GM18502 (cell line): Measurements from ENCODE around the gene NDUFV1.
"Not testable (repeated sequence)": the region's sequence is repeated elsewhere in the genome, so short reads cannot be mapped to it uniquely, and the experiment has no call there.

Experiments used
- ATAC-seq: cut with Tn5 transposase; IDR thresholded peaks from one replicate; pipeline ENCODE4 v1.9.1; 2021; ENCODE audit warnings: mild to moderate bottlenecking; ENCODE audit not compliant: unreplicated experiment, poor library complexity

Gene NDUFV1

DNA sequence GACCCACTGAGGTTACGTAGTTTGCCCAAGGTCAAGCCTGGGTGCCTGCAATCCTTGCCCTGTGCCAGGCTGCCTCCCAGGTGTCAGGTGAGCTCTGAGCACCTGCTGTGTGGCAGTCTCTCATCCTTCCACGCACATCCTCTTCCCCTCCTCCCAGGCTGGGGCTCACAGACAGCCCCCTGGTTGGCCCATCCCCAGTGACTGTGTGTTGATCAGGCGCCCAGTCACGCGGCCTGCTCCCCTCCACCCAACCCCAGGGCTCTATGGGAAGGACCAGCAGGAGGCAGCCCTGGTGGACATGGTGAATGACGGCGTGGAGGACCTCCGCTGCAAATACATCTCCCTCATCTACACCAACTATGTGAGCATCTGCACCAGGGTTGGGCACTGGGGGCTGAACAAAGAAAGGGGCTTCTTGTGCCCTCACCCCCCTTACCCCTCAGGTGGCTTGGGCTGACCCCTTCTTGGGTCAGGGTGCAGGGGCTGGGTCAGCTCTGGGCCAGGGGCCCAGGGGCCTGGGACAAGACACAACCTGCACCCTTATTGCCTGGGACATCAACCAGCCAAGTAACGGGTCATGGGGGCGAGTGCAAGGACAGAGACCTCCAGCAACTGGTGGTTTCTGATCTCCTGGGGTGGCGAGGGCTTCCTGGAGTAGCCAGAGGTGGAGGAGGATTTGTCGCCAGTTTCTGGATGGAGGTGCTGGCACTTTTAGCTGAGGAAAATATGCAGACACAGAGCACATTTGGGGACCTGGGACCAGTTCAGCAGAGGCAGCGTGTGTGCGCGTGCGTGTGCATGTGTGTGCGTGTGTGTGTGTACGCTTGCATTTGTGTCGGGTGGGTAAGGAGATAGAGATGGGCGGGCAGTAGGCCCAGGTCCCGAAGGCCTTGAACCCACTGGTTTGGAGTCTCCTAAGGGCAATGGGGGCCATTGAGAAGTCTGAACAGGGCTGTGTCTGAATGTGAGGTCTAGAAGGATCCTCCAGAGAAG lies 21.6 kb upstream of the NDUFV1 start:
- no peak for ATAC-seq

DNA sequence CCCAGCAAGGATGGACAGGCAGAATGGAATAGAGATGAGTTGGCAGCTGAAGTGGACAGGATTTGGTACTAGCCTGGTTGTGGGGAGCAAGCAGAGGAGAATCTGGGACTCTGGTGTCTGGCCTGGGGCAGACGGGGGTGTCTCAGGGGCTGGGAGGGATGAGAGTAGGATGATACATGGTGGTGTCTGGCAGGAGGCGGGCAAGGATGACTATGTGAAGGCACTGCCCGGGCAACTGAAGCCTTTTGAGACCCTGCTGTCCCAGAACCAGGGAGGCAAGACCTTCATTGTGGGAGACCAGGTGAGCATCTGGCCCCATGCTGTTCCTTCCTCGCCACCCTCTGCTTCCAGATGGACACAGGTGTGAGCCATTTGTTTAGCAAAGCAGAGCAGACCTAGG lies 20.8 kb upstream of the NDUFV1 start:
- ATAC-seq: no peak

DNA sequence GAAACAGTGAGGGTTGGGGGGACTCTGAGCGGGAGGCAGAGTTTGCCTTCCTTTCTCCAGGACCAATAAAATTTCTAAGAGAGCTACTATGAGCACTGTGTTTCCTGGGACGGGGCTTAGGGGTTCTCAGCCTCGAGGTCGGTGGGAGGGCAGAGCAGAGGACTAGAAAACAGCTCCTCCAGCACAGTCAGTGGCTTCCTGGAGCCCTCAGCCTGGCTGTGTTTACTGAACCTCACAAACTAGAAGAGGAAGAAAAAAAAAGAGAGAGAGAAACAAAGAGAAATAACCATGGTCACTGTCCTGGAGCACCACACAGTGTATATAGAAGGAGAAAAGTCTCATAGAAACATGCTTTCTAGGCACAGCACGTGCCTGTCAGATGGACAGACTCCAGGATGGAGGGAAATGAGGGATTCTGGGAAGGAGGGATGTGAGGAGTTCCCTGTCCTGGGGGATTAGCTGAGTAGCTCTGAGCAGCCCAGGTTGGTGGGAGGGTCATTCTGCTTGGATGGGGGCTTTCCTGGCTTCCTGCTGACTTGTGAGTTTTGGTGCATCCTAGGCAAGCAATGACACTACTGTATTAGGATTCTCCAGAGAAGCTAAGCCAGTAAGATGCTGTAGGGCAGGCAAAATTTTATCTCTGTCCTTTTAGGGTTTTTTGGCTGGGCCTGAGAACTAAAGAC lies 20.0 kb upstream of the NDUFV1 start:
- ATAC-seq: no peak

DNA sequence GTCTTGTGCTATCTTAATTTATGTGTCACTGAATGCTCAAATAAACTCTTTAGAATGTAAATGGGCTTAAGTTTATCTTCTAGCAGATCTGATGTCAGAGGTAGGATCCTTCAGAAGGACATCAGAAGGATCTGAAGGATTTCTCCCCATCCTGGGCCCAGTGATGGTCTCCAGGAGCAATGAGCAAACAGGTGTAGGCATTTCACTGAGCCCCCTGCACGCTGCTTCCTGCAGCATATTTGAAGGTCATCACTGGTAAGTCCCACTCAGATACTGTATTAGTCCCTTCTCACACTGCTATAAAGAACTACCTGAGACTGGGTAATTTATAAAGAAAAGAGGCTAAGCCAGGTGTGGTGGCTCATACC lies 18.6 kb upstream of the NDUFV1 start:
- peak; percentile 26 for ATAC-seq

DNA sequence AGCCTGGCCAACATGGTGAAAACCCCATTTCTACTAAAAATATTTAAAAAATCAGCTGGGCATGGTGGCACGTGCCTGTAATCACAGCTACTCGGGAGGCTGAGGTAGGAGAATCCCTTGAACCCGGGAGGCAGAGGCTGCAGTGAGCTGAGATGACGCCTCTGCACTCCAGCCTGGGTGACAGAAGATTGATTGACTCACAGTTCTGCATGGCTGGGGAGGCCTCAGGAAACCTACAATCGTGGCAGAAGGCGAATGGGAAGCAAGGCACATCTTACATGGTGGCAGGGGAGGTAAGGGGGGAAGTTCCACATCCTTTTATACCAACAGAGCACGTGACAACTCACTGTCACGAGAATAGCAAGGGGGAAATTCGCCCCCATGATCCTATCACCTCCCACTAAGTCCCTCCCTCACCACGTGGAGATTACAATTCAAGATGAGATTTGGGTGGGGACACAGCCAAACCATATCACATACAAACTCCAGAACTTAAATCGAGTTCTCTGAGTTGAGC lies 17.8 kb upstream of the NDUFV1 start:
- ATAC-seq: not testable (repeated sequence)

DNA sequence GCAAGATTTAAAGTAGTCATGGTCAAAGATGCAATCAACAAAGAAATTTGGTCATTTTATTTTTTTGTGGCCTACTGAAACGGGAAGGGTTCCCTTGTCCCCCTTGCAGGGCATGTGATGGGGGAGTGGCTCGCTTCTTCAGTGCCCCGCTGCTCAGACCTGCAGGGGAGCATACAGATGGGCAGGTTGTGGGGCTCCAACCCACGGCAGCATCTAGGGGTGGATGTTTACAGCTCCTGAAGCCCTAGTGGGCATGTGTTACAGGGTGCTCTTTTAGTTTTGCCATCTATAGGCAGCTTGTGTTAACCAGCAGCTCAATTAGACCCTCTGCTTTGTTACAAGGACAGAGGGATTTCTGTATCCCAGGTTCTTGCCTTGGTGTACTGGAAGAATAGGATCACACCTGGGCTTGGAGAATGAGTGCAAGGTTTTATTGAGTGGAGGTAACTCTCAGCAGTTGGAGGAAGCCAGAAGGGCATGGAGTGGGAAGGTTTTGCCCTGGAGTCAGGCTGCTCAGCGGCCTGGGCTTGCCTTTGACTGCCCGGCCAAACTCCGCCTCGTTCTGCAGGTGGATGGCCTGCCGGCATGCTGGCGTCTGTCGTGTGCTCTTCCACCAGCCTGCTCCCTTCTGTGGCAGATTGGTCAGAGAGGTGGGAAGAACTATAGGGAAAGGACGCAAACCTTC lies 13.7 kb upstream of the NDUFV1 start:
- ATAC-seq: no peak

DNA sequence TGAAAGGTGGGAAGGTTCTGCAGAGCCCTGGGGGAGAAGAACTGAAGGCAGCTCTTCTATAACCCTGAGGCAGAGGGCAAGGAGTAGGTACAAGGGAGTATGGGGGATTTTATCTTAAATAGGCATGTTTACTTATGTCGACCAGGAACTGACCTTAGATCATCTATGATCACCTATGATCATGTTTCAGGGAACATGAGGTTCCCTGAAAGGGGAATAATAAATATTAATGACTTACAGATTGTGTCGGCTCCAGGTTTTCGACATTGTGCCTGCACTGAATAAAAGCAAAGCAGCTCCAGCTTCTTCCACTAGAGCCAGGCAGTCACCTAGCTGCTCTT lies 13.2 kb upstream of the NDUFV1 start:
- no peak for ATAC-seq

DNA sequence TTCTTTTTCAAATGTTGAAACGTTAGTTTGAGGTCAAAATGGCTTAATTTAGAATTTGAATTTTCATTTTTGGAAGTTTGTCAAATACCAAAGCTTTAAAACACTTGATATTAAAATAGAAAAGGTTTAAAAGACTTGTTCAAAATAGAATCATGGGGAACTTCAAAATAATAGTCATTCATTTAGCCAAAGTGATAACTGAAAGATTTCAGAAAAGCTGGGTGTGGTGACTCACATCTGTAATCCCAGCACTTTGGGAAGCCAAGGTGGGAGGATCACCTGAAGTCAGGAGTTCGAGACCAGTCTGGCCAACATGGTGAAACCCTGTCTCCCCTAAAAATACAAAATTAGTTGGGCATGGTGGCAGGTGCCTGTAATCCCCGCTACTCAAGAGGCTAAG lies 12.3 kb upstream of the NDUFV1 start:
- no peak for ATAC-seq

DNA sequence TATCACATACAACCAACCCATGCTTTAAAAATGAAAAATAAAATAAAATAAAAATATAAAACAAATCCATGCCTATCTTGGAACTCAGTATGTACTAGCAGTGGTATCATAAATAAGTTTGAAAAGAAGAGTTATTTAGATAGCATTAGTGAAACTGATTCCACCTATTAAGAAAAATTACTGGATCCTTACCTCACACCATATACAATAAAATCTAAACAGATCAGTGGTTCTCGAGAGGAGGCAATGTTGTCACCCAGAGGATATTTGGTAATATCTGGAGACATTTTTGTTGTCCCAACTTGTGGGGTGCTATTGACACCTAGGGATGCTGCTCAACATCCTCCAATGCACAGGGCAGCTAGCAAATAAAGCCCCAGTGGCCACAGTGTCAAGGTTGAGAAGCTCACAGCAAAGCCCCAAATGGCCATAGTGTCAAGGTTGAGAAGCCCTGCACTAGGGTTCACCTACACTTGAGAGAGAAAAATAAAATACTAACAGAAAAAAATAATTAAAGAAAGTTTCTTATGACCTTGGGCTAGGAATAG lies 9.9 kb upstream of the NDUFV1 start:
- ATAC-seq: no peak

DNA sequence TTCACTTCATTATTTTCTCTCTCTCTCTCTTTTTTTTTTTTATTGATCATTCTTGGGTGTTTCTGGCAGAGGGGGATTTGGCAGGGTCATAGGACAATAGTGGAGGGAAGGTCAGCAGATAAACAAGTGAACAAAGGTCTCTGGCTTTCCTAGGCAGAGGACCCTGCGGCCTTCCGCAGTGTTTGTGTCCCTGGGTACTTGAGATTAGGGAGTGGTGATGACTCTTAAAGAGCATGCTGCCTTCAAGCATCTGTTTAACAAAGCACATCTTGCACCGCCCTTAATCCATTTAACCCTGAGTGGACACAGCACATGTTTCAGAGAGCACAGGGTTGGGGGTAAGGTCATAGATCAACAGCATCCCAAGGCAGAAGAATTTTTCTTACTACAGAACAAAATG lies 9.3 kb upstream of the NDUFV1 start:
- ATAC-seq: not testable (repeated sequence)

DNA sequence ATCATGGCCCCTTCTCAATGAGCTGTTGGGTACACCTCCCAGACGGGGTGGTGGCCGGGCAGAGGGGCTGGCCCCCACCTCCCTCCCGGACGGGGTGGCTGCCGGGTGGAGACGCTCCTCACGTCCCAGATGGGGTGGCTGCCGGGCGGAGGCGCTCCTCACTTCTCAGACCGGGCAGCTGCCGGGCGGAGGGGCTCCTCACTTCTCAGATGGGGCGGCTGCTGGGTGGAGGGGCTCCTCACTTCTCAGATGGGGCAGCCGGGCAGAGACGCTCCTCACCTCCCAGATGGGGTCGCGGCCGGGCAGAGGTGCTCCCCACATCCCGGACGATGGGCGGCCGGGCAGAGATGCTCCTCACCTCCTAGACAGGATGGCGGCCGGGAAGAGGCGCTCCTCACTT lies 8.8 kb upstream of the NDUFV1 start:
- ATAC-seq: not testable (repeated sequence)

DNA sequence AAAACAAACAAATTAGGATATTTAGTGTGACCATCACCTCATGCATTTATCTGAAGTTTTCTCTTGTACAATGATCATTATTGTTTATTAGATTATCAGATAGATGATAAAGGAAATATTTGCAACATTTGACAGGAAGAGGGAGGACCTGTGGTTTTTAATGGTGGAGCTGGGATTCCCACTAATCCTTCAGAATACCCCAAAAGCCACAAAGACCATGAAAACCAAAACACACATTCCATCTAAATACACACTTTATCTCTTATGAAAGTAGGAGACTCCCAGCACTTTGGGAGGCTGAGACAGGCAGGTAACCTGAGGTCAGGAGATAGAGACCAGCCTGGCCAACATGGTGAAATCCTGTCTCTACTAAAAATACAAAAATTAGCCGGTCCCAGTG lies 7.6 kb upstream of the NDUFV1 start:
- ATAC-seq: no peak

DNA sequence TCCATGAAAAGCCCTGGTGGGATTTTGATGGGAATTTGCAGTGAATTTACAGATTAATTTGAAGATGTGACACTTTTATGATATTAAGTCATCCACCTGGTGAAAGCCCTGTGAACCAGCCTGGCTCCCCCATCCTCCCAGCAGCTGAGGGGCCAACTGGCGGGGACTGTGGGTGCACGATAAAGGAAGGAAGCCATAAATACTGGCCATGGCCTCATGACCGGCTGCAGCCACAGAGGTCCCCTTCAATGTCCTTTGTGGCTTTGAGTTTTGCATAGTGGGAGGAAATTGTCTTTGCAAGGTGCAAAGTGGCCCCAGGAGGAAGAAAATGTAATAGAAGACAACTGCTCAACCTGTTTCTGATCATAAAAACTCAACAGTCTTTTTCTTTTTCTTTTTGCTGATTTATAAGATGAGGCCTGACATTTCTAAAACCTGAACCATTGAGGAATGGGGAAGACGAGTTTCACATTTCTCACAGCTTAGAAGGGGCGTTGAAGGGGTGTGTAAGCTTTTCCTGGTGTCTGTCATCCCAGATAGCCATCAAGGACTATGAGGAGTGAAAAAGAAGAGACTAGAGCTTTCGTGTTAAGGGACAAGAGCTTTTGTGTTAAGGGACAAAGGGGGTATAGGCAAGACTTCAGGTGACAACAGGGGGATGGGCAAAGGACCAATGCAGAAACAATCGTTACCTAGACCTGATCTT lies 6.3 kb upstream of the NDUFV1 start:
- ATAC-seq: no peak

DNA sequence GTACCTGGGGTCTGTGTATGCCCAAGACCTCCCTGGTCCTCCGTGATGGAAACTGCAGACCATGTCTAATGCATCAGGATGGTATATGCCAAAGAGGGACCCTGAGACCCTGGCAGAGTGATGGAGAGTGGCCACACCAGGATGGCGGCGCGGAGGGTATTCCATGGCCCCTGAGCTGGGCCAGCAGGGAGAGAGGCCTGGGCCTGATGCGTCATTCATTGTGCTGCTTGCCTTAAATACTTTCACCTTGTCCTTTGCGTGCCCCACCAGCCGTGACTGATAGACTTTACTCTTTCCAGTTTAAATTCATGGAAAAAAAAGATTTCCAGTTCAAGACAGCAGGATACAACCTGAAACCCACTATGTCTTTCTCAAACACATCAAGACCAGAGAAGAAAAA lies 5.6 kb upstream of the NDUFV1 start:
- ATAC-seq: no peak

DNA sequence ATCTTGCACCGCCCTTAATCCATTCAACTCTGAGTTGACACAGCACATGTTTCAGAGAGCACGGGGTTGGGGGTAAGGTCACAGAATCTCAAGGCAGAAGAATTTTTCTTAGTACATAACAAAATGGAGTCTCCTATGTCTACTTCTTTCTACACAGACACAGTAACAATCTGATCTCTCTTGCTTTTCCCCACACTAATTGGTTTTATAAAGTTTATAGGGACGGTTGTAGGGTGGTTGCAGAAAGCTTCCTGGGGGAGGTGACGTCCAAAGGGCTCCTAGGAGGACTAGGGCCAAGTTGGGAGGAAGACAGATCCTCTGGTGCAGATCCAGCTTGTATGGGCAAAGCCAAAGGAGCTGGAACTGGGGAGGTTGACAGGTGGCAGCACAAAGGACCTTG lies 2.6 kb upstream of the NDUFV1 start:
- not testable (repeated sequence) for ATAC-seq

DNA sequence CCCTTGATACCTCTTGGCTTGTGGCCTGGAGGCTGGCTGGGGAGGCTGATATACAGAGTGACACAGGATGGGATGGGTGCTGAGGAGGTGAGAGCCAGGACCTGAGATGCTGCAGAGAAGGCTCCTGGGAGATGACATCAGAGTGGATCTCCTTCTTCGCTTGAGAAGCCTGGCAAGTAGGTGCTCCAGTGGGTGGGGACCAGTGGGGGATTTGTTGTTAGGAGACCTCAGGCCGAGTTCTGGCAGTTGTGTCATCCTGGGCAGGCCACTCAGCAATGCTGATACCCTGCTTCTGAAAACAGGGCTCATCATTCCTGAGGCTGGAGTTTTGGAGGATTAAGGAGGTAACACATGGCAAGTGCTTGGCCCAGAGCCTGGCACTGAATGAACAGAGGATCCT lies 1.9 kb upstream of the NDUFV1 start:
- no peak for ATAC-seq

DNA sequence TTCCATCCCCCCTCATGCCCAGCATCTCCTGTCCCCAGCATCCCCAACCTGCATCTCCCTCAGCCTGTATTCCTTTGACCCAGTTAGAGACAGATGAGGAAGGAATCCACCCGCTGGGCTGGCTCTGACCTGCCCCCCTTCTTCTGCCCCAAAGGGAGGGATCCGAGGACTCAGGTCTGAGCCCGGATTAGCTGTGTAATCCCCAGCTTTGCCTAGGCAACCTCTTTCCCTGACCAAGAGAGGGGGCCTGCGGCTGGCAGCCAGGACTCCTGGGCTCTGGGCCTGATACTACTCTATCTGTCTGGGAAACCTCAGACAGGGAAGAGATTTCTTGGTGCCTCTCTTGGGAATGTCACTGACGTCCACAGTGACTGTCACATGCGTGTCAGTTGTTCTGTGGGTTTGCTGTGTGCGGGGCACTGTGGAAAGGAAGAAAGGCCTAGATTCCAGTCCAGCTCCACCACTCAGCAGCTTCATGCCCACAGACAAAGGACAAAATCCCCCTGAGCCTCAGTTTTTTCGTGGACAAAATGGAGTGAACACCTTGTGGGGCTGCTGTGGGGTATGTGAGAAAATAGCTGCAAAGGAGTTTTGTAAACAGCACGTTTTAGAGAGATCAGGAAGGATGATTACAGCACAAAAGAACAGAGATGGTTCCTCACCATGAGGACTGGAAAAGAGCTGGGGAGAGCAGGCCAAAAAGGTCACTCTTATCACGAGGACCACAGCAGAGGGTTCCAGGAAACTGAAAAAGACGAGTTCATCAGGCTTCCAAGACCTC lies 1.3 kb upstream of the NDUFV1 start:
- ATAC-seq: no peak

DNA sequence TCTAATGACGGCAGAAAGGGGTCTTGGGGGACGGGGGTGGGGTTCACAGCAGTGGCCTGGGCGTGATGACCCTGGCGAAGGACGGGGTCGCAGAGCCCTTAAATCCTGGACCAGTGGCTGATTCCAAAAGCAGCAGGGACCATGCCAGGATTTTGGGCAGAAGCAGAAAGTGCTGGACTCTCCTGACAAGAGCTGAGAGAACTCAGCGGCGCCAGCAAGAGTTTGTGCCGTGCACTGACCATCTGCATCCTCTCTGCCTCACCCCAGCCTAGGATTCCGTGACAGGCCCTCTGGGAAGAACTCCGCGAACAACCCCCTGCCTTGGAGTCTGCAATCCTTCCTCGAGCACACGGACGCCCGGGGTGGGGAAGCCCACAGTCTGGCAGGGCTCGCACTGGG lies 644 bp upstream of the NDUFV1 start:
- no peak for ATAC-seq

DNA sequence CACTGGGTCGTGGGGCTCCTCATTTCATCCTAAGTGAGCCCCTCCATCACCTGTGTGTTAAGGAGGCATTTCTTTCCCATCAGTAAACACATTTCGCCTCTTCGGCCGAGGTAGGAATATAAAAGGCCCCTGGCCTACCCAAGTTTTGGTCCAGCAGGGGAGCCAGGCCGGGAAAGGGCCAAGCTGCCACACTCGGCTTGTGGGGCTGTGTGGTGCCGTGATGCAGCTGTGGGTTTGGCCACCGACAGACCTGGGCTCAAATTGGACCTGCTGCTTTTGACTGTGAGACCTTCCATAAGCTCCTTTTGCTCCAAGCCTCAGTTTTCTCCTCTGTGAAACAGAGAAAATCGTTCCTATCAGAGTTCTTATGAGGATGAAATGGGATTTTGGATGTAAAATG lies 771 bp downstream of the NDUFV1 start:
- ATAC-seq: no peak
